ENCODE results near the gene CATSPERD.

DNA sequence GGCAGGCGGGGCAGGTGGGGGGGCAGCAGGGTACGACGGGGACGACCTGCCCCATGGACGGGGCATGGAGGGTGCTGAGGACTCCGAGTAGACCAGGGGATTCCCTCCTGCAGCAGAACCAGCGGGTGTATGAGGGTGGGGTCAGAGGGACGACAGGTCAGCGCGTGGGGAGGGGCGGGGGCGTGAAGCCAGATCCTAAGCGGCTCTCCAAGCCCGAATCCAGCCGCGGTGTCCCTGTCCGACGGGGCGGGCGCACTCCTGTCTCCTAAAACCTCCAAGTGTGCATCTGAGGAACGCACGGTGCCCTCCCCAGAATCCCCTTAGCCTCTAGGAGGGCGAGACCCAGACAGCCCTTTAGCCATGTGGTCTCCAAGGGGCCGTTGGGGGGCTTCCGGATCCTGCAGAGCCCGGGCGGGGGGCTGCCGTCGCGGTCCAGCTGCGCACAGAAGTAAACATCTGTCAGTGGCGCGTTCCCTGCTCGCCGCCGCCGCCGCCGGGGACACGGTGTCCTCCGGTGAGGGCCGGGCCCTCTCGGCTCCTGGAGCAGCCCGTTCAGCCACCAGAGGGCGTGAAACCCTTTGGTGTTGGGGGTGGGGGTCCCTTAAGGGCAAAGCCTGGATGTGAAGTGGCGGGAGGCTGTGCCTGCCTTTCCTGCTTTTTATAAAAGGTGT, 85.2 kb downstream of the CATSPERD start:
- TF ChIP-seq, protein P1, sequence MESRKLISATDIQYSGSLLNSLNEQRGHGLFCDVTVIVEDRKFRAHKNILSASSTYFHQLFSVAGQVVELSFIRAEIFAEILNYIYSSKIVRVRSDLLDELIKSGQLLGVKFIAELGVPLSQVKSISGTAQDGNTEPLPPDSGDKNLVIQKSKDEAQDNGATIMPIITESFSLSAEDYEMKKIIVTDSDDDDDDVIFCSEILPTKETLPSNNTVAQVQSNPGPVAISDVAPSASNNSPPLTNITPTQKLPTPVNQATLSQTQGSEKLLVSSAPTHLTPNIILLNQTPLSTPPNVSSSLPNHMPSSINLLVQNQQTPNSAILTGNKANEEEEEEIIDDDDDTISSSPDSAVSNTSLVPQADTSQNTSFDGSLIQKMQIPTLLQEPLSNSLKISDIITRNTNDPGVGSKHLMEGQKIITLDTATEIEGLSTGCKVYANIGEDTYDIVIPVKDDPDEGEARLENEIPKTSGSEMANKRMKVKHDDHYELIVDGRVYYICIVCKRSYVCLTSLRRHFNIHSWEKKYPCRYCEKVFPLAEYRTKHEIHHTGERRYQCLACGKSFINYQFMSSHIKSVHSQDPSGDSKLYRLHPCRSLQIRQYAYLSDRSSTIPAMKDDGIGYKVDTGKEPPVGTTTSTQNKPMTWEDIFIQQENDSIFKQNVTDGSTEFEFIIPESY (IDR thresholded peaks at IDR 0.05), result no peak
- TF ChIP-seq CTCF (IDR thresholded peaks at IDR 0.05; ENCODE audit: low read depth, low read length, missing input control), result peak; percentile 80
- TF ChIP-seq, protein P2, sequence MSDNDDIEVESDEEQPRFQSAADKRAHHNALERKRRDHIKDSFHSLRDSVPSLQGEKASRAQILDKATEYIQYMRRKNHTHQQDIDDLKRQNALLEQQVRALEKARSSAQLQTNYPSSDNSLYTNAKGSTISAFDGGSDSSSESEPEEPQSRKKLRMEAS (IDR thresholded peaks at IDR 0.05), result no peak
- no peak for TF ChIP-seq GABPA (IDR thresholded peaks at IDR 0.05 in 1 of 2, conservative IDR thresholded peaks at IDR 0.05 in 1 of 2)
- no peak for TF ChIP-seq YY1 (IDR thresholded peaks at IDR 0.05)
- TF ChIP-seq EGR1 (IDR thresholded peaks at IDR 0.05; ENCODE audit: low read depth in 2 of 2), result no peak
- peak; percentile 74 to 84 for TF ChIP-seq RAD21 (IDR thresholded peaks at IDR 0.05)
- TF ChIP-seq, protein P3, sequence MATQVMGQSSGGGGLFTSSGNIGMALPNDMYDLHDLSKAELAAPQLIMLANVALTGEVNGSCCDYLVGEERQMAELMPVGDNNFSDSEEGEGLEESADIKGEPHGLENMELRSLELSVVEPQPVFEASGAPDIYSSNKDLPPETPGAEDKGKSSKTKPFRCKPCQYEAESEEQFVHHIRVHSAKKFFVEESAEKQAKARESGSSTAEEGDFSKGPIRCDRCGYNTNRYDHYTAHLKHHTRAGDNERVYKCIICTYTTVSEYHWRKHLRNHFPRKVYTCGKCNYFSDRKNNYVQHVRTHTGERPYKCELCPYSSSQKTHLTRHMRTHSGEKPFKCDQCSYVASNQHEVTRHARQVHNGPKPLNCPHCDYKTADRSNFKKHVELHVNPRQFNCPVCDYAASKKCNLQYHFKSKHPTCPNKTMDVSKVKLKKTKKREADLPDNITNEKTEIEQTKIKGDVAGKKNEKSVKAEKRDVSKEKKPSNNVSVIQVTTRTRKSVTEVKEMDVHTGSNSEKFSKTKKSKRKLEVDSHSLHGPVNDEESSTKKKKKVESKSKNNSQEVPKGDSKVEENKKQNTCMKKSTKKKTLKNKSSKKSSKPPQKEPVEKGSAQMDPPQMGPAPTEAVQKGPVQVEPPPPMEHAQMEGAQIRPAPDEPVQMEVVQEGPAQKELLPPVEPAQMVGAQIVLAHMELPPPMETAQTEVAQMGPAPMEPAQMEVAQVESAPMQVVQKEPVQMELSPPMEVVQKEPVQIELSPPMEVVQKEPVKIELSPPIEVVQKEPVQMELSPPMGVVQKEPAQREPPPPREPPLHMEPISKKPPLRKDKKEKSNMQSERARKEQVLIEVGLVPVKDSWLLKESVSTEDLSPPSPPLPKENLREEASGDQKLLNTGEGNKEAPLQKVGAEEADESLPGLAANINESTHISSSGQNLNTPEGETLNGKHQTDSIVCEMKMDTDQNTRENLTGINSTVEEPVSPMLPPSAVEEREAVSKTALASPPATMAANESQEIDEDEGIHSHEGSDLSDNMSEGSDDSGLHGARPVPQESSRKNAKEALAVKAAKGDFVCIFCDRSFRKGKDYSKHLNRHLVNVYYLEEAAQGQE (IDR thresholded peaks at IDR 0.05), result no peak

Measured in liver (tissue), 3 donors.